Measurements from ENCODE around the gene ZNF394.

Gene ZNF394

DNA sequence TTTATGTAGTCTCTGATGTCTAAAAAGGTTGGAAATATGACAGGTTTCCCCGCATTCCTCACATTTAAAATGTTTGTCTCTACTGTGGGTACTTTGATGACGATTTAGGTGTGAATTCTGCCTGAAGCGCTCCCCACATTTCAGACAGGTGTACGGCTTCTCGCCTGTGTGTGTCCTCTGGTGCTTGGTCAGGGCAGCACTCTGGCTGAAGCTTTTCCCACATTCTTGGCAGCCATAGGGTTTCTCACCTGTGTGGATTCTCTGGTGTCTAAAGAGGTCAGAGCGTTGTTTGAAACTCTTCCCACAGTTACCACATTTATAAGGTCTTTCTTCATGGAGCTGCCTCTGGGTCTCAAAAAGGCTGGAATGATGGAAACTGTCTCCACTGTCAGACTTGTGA lies 6.3 kb downstream of the ZNF394 start:
- DNase-seq (ENCODE audit: low read depth in 3 of 3): no peak

GRCh38 chr7:99490878-99491277 lies 9.2 kb downstream of the ZNF394 start:
- no peak for DNase-seq (ENCODE audit: low read depth in 3 of 3)

DNA sequence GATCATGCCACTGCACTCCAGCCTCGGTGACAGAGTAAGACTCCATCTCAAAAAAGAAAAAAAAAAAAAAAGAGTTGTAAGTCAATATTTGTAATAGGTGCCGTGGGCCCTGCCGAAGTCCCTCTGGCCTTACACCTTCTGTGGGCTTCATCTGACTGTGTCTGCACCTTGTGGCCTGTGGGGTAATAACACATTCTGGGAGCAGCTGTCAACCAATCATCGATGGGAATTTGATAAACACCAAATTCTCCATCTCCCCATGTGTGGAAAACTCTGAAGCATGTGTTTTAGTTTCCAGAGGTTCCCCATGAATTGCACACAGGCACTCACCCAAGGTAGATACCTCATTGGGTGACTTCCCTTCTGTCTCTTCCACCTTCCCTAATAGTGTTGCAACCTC lies 10.8 kb downstream of the ZNF394 start:
- no peak for DNase-seq (ENCODE audit: low read depth in 3 of 3)

- DNase-seq (ENCODE audit: low read depth in 3 of 3): no peak
Measured at GRCh38 chr7:99485094-99485493, 15.0 kb downstream of the ZNF394 start.

GRCh38 chr7:99478464-99479440 lies 21.3 kb downstream of the ZNF394 start:
- DNase-seq (ENCODE audit: low read depth in 3 of 3): no peak

DNA sequence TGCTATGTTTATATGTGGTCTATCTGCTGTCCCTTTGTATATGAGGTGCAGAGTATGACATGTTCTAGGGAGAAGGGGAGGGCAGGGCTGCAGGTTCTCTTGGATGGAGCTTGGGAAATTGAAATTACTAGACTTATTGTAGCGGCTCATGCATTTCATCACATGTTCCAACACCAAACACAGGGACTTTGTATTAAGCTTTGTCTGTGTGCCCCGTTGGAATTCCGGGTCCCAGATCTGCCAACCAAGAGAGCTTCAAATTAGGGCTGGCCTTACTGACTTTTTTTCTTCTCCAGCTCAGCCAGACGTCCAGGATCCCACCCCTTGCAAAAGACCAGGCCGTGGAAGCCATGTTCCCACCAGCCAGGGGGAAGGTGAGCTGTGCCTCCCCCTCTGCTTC lies 24.0 kb downstream of the ZNF394 start:
- DNase-seq (ENCODE audit: low read depth in 3 of 3): no peak

GRCh38 chr7:99473315-99473596 lies 26.8 kb downstream of the ZNF394 start:
- no peak for DNase-seq (ENCODE audit: low read depth in 3 of 3)

DNA sequence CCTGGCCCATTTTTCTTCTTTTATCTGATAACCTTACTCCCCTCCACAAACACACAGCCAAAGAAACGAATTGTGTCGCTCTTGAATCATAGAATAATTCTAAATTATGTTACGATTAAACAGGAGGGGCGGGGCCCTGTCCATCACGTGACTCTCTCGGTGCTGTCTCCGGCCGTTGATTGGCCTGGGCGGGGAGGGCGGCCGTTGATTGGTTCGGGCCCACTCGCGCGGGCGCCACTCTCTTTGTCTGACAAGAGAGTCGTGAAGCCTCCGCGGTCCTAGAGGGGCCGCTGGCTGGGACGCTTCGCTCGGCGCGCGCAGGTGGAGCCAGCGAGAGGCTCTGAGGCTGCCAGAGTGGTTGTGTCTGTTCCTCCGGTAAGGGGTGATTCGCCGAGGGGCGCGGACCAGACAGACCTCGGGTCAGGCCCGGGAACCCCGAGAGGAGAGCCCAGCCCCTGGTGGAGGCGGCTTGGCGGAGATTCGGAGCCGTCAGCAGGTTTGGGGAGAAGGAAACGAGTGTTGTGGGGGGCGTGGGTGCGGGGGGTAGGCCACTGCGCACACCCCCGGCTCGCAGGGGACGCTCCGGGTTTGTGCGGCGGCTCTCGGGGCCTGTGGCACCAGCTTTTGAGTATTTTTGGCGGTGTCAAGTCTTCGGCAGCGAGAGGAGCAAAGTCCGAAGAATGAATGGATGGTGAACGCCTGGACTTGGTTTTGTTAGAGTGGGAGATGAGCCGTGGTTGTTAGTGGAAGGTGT lies 27.3 kb downstream of the ZNF394 start, which contains the start of gene ZNF789:
Gene ZNF789, plus strand, starts transcription at position 330 of the 754 bp plus-strand sequence. CDS start 3,567 bp downstream, outside the sequence.
- peak; percentile 95 to 97 (median 96) for DNase-seq (ENCODE audit: low read depth in 3 of 3)

- no peak for DNase-seq (ENCODE audit: low read depth in 3 of 3)
Measured at GRCh38 chr7:99469381-99470065, 30.6 kb downstream of the ZNF394 start.

- no peak for DNase-seq (ENCODE audit: low read depth in 3 of 3)
Measured at GRCh38 chr7:99468336-99468918, 31.7 kb downstream of the ZNF394 start.

GRCh38 chr7:99465421-99465768 lies 34.7 kb downstream of the ZNF394 start:
- DNase-seq (ENCODE audit: low read depth in 3 of 3): no peak

- DNase-seq (ENCODE audit: low read depth in 3 of 3): no peak
Measured at GRCh38 chr7:99461221-99461620, 38.9 kb downstream of the ZNF394 start.

DNA sequence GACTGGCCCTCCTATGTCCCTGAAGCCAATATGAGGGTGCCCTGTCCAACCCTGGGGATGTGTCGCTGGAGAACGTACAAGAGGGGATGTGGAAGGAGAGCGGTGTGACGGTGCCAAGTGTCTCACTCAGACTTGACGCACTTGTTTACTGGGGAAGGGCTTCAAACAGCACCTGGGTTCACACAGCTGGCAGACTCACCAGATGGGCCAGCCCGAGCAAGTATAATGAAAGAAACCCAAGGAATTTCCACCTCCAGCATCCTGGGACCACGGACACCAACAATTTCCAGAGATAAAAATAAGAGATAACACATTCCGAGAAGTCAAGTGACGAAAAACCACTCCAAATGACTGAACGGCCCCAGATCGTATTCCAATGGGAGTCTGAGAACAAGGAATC lies 39.4 kb downstream of the ZNF394 start:
- DNase-seq (ENCODE audit: low read depth in 3 of 3): no peak

- DNase-seq (ENCODE audit: low read depth in 3 of 3): no peak
Measured at GRCh38 chr7:99459087-99459486, 41.0 kb downstream of the ZNF394 start.

GRCh38 chr7:99457650-99458493 lies 42.2 kb downstream of the ZNF394 start:
- DNase-seq (ENCODE audit: low read depth in 3 of 3): no peak

- DNase-seq (ENCODE audit: low read depth in 3 of 3): no peak
Measured at GRCh38 chr7:99457050-99457649, 42.9 kb downstream of the ZNF394 start.

- DNase-seq (ENCODE audit: low read depth in 3 of 3): no peak
Measured at GRCh38 chr7:99456288-99456687, 43.8 kb downstream of the ZNF394 start.

GRCh38 chr7:99455874-99456273 lies 44.2 kb downstream of the ZNF394 start:
- no peak for DNase-seq (ENCODE audit: low read depth in 3 of 3)

GRCh38 chr7:99453105-99453504 lies 47.0 kb downstream of the ZNF394 start:
- DNase-seq (ENCODE audit: low read depth in 3 of 3): no peak

- DNase-seq (ENCODE audit: low read depth in 3 of 3): no peak
Measured at GRCh38 chr7:99452541-99452940, 47.5 kb downstream of the ZNF394 start.

DNA sequence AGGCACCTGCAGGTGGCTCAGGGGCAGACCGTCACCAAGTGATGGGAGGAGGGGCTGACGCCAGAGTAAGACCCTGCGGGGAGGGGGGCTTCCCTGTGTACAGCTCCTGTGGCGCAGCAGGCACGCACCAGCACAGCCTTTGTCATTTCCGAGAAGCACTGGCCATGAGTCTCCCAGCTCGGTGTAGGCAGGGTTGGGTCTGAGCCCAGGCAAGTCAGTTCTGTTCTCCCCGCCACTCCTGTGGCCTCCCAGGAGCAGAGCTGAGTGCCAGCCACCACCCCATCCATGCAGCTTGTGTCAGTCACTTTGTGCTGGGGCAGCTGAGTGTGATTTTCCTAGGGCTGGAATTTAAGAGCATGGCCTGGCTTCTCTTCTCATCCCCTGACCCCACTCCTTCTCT lies 48.1 kb downstream of the ZNF394 start:
- no peak for DNase-seq (ENCODE audit: low read depth in 3 of 3)

Data from stimulated activated CD4-positive, alpha-beta T cell treated with anti-CD3 and anti-CD28 coated beads, TNF-alpha, amount 100 ng/mL, for 4 hours (primary cell).